HL-60 (cell line): ENCODE measurements around the gene TALDO1.

Source experiments
- DNase-seq, 2 experiments: peaks; one replicate each; pipeline ENCODE4 v3.0.0-alpha.2; 2010 to 2020; ENCODE audit warnings: low read depth in 1 of 2, low spot score in 1 of 2
- H3K27ac ChIP-seq: fragments of 250-450 bp; sonication (Bioruptor Pico); replicated peaks from 2 replicates; pipeline ENCODE4 v1.5.1; 2020; ENCODE audit warnings: mild to moderate bottlenecking, moderate library complexity
- H3K27me3 ChIP-seq: fragments of 250-450 bp; sonication (Bioruptor Pico); 2 replicates; pipeline ENCODE4 v1.5.1; 2021; ENCODE audit warnings: mild to moderate bottlenecking, moderate library complexity; ENCODE audit not compliant: insufficient read depth, poor library complexity, severe bottlenecking
- H3K4me3 ChIP-seq: replicated peaks from 2 replicates; pipeline ENCODE4 v1.5.1; 2011; ENCODE audit warnings: mild to moderate bottlenecking, control low read depth, low read length; ENCODE audit not compliant: insufficient read depth
- GABPA ChIP-seq: IDR thresholded peaks from 2 replicates; pipeline ENCODE4 v1.6.1; 2012; ENCODE audit warnings: low read depth
- POLR2AphosphoS5 ChIP-seq: IDR thresholded peaks from 2 replicates; pipeline ENCODE4 v1.6.1; 2012; ENCODE audit warnings: low read depth
- SPI1 ChIP-seq: IDR thresholded peaks from 2 replicates; pipeline ENCODE4 v1.6.1; 2012; ENCODE audit warnings: low read depth, mild to moderate bottlenecking, borderline replicate concordance
- TF ChIP-seq, protein P1 (sequence below): IDR thresholded peaks from 2 replicates; pipeline ENCODE4 v1.6.1; 2012; ENCODE audit warnings: low read depth; ENCODE audit not compliant: insufficient replicate concordance
- TF ChIP-seq, protein P2 (sequence below): IDR thresholded peaks from one replicate; pipeline ENCODE4 v1.5.1; 2011; ENCODE audit warnings: low read length, control low read depth, inconsistent platforms; ENCODE audit not compliant: insufficient read depth

The TALDO1 gene

GRCh38 chr11:794013-794765 is 46.9 kb downstream of the TALDO1 start:
- no peak for DNase-seq
- H3K4me3 ChIP-seq, result no peak overlapping the region
- TF ChIP-seq POLR2AphosphoS5, result no peak
- TF ChIP-seq, protein P1, sequence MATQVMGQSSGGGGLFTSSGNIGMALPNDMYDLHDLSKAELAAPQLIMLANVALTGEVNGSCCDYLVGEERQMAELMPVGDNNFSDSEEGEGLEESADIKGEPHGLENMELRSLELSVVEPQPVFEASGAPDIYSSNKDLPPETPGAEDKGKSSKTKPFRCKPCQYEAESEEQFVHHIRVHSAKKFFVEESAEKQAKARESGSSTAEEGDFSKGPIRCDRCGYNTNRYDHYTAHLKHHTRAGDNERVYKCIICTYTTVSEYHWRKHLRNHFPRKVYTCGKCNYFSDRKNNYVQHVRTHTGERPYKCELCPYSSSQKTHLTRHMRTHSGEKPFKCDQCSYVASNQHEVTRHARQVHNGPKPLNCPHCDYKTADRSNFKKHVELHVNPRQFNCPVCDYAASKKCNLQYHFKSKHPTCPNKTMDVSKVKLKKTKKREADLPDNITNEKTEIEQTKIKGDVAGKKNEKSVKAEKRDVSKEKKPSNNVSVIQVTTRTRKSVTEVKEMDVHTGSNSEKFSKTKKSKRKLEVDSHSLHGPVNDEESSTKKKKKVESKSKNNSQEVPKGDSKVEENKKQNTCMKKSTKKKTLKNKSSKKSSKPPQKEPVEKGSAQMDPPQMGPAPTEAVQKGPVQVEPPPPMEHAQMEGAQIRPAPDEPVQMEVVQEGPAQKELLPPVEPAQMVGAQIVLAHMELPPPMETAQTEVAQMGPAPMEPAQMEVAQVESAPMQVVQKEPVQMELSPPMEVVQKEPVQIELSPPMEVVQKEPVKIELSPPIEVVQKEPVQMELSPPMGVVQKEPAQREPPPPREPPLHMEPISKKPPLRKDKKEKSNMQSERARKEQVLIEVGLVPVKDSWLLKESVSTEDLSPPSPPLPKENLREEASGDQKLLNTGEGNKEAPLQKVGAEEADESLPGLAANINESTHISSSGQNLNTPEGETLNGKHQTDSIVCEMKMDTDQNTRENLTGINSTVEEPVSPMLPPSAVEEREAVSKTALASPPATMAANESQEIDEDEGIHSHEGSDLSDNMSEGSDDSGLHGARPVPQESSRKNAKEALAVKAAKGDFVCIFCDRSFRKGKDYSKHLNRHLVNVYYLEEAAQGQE, result no peak
- TF ChIP-seq, protein P2, sequence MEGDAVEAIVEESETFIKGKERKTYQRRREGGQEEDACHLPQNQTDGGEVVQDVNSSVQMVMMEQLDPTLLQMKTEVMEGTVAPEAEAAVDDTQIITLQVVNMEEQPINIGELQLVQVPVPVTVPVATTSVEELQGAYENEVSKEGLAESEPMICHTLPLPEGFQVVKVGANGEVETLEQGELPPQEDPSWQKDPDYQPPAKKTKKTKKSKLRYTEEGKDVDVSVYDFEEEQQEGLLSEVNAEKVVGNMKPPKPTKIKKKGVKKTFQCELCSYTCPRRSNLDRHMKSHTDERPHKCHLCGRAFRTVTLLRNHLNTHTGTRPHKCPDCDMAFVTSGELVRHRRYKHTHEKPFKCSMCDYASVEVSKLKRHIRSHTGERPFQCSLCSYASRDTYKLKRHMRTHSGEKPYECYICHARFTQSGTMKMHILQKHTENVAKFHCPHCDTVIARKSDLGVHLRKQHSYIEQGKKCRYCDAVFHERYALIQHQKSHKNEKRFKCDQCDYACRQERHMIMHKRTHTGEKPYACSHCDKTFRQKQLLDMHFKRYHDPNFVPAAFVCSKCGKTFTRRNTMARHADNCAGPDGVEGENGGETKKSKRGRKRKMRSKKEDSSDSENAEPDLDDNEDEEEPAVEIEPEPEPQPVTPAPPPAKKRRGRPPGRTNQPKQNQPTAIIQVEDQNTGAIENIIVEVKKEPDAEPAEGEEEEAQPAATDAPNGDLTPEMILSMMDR, result no peak
- TF ChIP-seq SPI1, result no peak
- no peak overlapping the region for H3K27ac ChIP-seq
- H3K27me3 ChIP-seq, result no peaks in the 10 kb centered on the region

DNA sequence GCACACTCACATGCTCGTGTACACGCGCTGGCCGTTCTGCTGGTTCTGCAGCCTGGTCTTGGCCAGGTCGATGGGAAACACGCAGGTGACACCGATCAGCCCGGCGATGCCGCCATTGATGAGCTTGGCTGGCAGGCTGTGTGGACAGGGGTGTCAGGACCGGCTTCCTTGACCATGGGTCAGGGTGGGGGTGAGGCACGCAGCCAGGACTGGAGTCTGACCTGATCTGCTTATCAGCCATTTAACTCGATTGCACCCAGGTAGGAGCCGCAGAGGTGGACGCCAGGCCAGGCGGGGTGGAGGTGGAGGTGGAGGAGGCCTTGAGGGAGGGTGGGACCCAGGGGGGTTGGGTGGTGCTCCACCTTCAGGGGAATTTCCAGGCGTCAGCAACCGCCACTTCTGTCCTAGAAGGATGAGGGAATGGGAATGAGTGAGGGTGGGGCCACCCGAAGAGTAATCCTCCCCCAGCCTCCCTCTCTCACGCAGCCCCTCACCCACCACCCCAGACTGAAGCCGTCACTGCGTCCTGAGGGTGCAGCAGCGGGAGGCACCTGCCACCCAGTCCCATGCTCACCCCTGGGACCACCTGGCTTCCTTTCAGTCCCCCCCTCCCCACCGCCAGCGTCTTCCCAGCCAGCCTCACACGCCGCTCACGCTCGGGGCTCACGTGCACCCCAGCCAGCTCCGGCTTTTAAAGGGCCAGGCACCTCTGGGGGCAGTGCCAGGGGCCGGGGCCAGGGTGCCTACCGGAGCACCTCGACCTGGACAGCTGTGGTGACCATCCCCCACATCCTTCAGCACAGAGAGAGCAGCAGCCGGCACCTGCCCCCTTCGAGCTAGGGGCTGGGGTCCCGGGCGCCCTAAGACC is 47.7 kb downstream of the TALDO1 start:
- TF ChIP-seq, protein P1, result no peak
- no peak for TF ChIP-seq POLR2AphosphoS5
- TF ChIP-seq, protein P2, result no peak
- TF ChIP-seq SPI1, result no peak
- TF ChIP-seq GABPA, result no peak
- Histone ChIP-seq H3K4me3 (peak overlapping the region; percentile 13; the same call in 1 of the 2 replicates), H3K27ac (no peak overlapping the region), H3K27me3 (no peaks in the 10 kb centered on the region)
- no peak for DNase-seq

GRCh38 chr11:795634-796564 is 48.6 kb downstream of the TALDO1 start:
- DNase-seq, result peak; percentile 73 to 86
- no peaks in the 10 kb centered on the region for H3K27me3 ChIP-seq
- peak overlapping the region; percentile 69 for H3K4me3 ChIP-seq
- TF ChIP-seq SPI1 (peak; percentile 5; the same call in 1 of the 2 replicates), GABPA (no peak), POLR2AphosphoS5 (peak; percentile 51; the same call in 1 of the 2 replicates)
- TF ChIP-seq, protein P1, result no peak
- TF ChIP-seq, protein P2, result no peak
- peak overlapping the region; percentile 78 for H3K27ac ChIP-seq
